ENCODE data around the gene KRT73.

KRT73 gene

DNA sequence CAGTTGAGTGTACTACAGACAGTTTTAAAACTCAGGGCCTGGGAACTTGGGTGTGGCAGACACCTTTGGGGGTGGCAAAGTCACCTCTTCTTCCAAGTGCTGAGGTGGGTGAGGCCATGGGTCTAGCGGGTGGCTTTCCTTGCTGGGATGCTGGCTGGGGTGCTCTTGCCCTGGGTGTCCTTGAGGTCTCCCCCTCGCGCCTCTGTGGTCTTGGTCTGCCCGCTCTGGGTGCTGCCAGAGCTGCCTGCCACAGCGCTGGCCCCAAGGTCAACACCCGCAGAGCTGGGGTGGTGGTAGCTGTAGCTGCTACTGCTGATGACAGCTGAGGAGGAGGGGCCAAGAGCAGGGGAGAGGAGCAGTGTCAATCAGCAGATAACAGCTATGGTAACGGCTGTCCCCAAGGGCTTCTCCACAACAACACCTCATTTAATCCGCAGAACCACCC lies 51.5 kb downstream of the KRT73 start:
- DNase-seq (ENCODE audit: low read depth): no peak

DNA sequence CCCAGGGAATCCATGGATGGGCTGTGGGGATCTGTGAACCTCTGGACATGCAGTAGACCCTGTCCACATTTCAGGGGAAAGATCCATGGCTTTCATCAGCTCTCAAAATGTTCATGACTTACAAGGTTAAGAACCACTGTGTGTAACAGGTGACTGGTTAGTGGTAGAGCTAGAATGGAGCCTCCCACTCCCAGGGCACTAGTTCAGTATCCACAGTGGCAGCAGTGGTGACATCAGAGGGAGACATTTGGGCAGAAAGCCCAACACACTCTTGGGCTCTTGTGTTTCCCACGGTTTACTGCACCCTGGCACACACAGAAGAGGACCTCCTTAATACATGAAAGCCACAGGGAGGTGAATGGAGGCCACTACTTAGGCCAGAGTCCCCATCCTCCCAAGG lies 53.8 kb downstream of the KRT73 start:
- DNase-seq (ENCODE audit: low read depth): no peak

DNA sequence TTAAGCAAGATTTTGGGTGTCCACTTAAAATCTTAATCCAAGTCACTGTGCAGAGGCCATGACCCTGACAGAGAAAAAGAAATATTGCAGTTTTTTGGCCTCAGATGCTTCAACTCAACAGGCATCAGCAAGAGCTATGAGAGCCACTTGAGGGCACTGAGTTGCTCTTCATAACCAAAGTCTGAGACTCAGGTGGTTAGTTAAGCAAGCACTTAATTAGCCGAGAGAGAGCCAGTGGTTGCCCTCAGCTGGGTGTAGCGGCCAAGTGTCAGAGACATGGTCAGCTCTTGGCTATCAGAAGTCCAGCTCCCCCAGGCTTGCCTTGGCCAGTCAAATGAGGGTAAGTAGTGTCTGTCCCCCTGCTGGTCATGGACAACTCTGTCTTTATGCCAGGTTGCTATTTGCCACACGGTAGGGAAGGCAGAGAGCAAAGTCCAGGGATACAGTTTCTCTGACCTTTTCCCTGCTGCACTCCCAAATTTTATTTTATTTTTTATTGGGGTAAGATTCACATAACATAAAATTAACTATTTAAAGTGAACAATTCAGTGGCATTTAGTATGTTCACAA lies 56.4 kb downstream of the KRT73 start:
- DNase-seq (ENCODE audit: low read depth): no peak

- DNase-seq (ENCODE audit: low read depth): no peak
These were observed 58.4 kb downstream of the KRT73 start for GRCh38 chr12:52559979-52560378.

GRCh38 chr12:52558781-52559445 lies 59.4 kb downstream of the KRT73 start:
- DNase-seq (ENCODE audit: low read depth): no peak
